ENCODE results near the gene PAPPA.

PAPPA gene

DNA sequence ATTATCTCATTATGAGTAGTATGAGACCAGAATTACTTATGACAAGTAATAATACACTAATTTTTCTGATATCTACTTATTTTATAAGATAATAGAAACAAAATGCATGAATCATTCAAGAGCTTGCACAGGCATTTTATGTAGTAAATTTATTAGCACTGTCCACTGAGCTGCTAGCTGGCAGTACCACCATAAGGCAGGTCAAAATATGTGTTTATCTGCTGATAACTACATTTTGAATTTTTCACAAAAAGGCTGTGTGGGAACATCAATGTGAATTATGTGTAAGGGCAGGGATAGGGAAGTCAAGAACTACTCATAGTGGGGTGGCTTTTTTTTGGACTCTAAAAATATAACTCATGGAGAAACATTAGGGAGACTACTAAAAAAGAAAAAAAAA, 249.6 kb downstream of the PAPPA start:
- H3K27ac ChIP-seq (ENCODE audit: low read length): no peak overlapping the region
- no peaks in the 10 kb centered on the region for H3K9me3 ChIP-seq (ENCODE audit: insufficient read depth, low read depth, low read length)
- H3K27me3 ChIP-seq (ENCODE audit: insufficient read depth, low read length): no peaks in the 10 kb centered on the region
- H3K36me3 ChIP-seq (ENCODE audit: insufficient read depth, low read depth, low read length): no peaks in the 10 kb centered on the region
- no peak overlapping the region for H3K9ac ChIP-seq (ENCODE audit: low read depth, low read length)
- no peaks in the 10 kb centered on the region for H3K4me1 ChIP-seq (ENCODE audit: insufficient read depth, low read length)
- no peak overlapping the region for H3K4me3 ChIP-seq (ENCODE audit: low read length)

DNA sequence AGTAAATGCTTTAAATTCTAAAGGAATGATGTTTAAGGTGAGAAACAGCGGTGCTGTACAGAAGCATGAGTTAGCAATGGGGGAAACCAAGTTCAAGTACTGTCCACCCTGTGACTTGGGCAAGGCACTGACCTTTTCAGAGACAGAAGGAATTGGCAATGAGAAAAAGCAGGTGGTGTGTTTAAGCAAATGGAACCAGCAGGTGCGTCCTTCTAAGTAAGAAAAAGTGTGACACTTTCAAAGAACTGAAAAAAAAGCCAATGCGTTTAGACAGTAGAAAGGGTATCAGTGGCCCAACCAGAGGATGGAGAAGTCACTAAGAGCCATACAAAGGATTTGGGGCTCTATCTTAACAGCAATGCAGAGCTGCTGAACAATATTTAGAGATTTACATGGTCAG, 250.6 kb downstream of the PAPPA start:
- no peak overlapping the region for H3K9ac ChIP-seq (ENCODE audit: low read depth, low read length)
- H3K36me3 ChIP-seq (ENCODE audit: insufficient read depth, low read depth, low read length): no peaks in the 10 kb centered on the region
- H3K27ac ChIP-seq (ENCODE audit: low read length): no peak overlapping the region
- H3K9me3 ChIP-seq (ENCODE audit: insufficient read depth, low read depth, low read length): no peaks in the 10 kb centered on the region
- H3K4me3 ChIP-seq (ENCODE audit: low read length): no peak overlapping the region
- H3K27me3 ChIP-seq (ENCODE audit: insufficient read depth, low read length): no peaks in the 10 kb centered on the region
- no peaks in the 10 kb centered on the region for H3K4me1 ChIP-seq (ENCODE audit: insufficient read depth, low read length)

DNA sequence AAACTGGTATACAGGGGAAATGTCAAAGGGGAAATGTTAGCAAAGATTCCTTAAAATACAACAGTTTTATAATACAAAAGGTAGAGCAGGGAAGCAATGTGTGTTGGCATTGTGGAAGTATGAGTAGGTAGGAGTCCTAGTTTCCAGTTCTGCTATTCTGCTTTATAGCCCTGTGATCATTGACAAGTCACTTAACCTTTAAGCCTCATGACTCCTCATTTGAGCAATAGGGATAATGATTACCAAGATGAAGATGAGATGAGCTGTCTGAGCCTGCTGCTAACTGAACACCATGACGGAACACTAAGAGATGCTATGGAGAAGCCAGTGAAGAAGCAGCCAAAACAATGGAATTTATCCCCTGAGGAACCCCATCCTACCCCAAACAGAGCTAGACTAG, 251.7 kb downstream of the PAPPA start:
- Histone ChIP-seq H3K4me3 (ENCODE audit: low read length) (no peak overlapping the region), H3K9me3 (ENCODE audit: insufficient read depth, low read depth, low read length) (no peaks in the 10 kb centered on the region), H3K9ac (ENCODE audit: low read depth, low read length) (no peak overlapping the region), H3K4me1 (ENCODE audit: insufficient read depth, low read length) (no peaks in the 10 kb centered on the region), H3K27me3 (ENCODE audit: insufficient read depth, low read length) (no peaks in the 10 kb centered on the region), H3K27ac (ENCODE audit: low read length) (no peak overlapping the region), H3K36me3 (ENCODE audit: insufficient read depth, low read depth, low read length) (no peaks in the 10 kb centered on the region)

DNA sequence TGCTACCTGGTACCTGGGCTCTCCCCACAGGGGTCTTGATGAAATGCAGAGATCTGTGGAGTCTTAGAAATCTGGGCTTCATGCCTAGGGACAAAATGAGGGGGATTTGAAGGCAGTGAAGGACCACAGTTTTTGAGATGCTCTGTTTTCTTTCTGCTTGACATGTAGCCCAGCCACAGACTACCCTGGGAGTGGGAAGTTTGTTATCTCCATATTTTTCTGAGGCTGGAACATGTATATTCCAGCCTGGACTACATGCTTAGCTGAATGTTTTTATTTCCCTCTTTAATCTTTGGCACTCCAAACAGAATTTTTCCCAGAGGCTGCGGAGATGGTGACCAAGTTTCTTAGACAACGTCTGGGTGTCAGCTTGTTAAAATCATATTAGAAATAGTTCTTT, 252.9 kb downstream of the PAPPA start:
- H3K4me3 ChIP-seq (ENCODE audit: low read length): no peak overlapping the region
- H3K9ac ChIP-seq (ENCODE audit: low read depth, low read length): no peak overlapping the region
- H3K4me1 ChIP-seq (ENCODE audit: insufficient read depth, low read length): no peaks in the 10 kb centered on the region
- H3K27ac ChIP-seq (ENCODE audit: low read length): no peak overlapping the region
- H3K27me3 ChIP-seq (ENCODE audit: insufficient read depth, low read length): no peaks in the 10 kb centered on the region
- no peaks in the 10 kb centered on the region for H3K9me3 ChIP-seq (ENCODE audit: insufficient read depth, low read depth, low read length)
- H3K36me3 ChIP-seq (ENCODE audit: insufficient read depth, low read depth, low read length): no peaks in the 10 kb centered on the region

DNA sequence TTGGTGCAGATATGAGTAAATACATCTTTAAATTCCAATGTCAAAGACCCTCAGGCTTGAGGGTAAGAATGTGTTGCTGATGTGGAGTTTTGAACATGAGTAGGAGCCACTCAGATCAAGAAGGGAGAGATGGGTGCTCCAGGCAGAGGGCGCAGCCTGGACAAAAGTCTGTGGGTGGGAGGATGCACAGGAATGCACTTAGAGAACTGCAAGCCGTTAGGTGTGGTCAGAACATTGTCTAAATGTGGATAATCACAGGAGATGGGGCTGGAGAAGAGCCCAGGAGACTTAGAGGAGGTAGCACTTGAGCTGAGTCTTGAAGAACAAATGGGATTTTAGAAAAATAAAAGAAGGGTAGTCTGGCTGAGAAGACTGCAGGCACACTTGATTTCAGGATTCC, 255.5 kb downstream of the PAPPA start:
- Histone ChIP-seq H3K4me1 (ENCODE audit: insufficient read depth, low read length) (no peaks in the 10 kb centered on the region), H3K9ac (ENCODE audit: low read depth, low read length) (no peak overlapping the region), H3K27ac (ENCODE audit: low read length) (no peak overlapping the region), H3K27me3 (ENCODE audit: insufficient read depth, low read length) (no peaks in the 10 kb centered on the region), H3K9me3 (ENCODE audit: insufficient read depth, low read depth, low read length) (no peaks in the 10 kb centered on the region), H3K4me3 (ENCODE audit: low read length) (no peak overlapping the region), H3K36me3 (ENCODE audit: insufficient read depth, low read depth, low read length) (no peaks in the 10 kb centered on the region)

DNA sequence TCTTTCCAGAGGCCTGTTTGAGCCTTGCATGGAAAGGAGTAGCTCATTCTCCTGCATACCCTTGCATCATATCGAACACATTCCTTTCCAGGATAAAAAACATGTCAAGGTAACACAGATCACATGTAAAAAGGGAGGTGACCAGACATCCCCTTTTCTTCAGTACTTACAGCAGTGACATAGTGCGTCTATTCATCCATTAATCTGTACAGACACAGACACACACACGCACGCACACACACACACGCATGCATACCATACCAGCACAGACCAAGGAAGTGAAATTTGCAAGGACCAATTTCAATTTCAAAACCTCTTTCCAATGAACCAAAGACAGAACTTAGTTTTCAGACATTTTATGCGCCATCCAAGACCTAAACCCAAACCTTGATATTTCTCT, 256.0 kb downstream of the PAPPA start:
- Histone ChIP-seq H3K9me3 (ENCODE audit: insufficient read depth, low read depth, low read length) (no peaks in the 10 kb centered on the region), H3K4me3 (ENCODE audit: low read length) (no peak overlapping the region), H3K9ac (ENCODE audit: low read depth, low read length) (no peak overlapping the region), H3K36me3 (ENCODE audit: insufficient read depth, low read depth, low read length) (no peaks in the 10 kb centered on the region), H3K27ac (ENCODE audit: low read length) (no peak overlapping the region), H3K27me3 (ENCODE audit: insufficient read depth, low read length) (no peaks in the 10 kb centered on the region), H3K4me1 (ENCODE audit: insufficient read depth, low read length) (no peaks in the 10 kb centered on the region)

DNA sequence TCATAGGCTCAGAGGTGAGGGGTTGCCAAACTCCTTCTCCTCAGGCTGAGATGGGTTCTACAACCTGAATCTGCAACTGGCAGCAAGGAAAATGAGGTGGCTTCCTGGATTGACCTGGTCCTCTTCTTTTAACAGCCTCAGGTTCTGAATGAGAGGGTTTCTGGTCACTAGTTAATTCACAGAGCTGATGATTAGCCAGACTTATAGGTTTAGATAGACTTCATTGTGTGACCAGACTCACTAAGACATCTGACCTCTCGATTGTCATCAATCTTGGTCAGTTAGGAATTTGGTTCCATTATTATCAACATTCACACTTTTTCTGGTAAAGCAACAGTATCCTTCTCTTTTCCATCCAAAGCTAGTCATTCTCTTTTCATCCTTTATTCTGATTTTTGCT, 257.9 kb downstream of the PAPPA start:
- H3K36me3 ChIP-seq (ENCODE audit: insufficient read depth, low read depth, low read length): no peaks in the 10 kb centered on the region
- H3K9ac ChIP-seq (ENCODE audit: low read depth, low read length): no peak overlapping the region
- H3K9me3 ChIP-seq (ENCODE audit: insufficient read depth, low read depth, low read length): no peaks in the 10 kb centered on the region
- no peaks in the 10 kb centered on the region for H3K27me3 ChIP-seq (ENCODE audit: insufficient read depth, low read length)
- no peak overlapping the region for H3K4me3 ChIP-seq (ENCODE audit: low read length)
- H3K27ac ChIP-seq (ENCODE audit: low read length): no peak overlapping the region
- H3K4me1 ChIP-seq (ENCODE audit: insufficient read depth, low read length): no peaks in the 10 kb centered on the region

DNA sequence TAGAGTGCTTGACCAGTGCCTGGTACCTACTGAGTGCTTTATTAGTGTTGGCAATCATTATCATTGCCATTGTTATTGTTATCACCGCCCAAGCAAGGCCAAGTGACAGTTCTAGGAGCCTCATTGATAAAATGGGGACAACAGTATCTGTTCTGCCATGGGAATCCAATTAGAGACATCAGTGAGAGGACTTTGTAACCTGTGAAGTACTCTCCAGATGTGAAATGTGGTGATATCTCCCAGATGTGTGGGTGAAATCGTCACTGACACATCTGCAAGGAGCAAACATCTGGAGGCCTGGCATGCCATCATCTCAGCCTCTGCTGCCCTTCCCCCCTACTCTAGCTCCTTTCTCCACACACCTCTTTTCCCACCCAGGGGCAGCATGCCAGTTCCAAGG, 260.8 kb downstream of the PAPPA start:
- Histone ChIP-seq H3K9ac (ENCODE audit: low read depth, low read length) (no peak overlapping the region), H3K27me3 (ENCODE audit: insufficient read depth, low read length) (no peaks in the 10 kb centered on the region), H3K27ac (ENCODE audit: low read length) (no peak overlapping the region), H3K4me3 (ENCODE audit: low read length) (no peak overlapping the region), H3K4me1 (ENCODE audit: insufficient read depth, low read length) (no peaks in the 10 kb centered on the region), H3K36me3 (ENCODE audit: insufficient read depth, low read depth, low read length) (no peaks in the 10 kb centered on the region), H3K9me3 (ENCODE audit: insufficient read depth, low read depth, low read length) (no peaks in the 10 kb centered on the region)

DNA sequence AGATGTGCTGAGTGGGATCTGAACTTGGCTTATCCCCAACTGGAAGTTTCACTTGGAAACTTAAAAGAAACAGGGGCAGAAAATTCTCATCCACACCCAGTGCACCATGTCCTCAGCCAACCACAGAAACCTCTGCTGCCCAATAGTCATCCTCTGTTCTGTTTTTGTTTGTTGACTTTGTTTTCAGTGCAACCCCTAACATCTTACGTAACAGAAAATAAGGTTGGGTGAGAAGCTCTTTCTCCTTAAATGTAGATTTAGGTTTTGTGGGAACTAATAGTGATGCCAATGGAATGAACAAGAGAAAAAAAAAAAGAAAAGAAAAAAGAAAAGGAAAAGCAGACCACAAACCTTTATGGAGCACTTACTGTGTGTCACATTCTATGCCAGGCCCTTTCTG, 262.8 kb downstream of the PAPPA start:
- Histone ChIP-seq H3K9me3 (ENCODE audit: insufficient read depth, low read depth, low read length) (no peaks in the 10 kb centered on the region), H3K4me1 (ENCODE audit: insufficient read depth, low read length) (no peaks in the 10 kb centered on the region), H3K4me3 (ENCODE audit: low read length) (no peak overlapping the region), H3K27me3 (ENCODE audit: insufficient read depth, low read length) (no peaks in the 10 kb centered on the region), H3K36me3 (ENCODE audit: insufficient read depth, low read depth, low read length) (no peaks in the 10 kb centered on the region), H3K27ac (ENCODE audit: low read length) (no peak overlapping the region), H3K9ac (ENCODE audit: low read depth, low read length) (no peak overlapping the region)

DNA sequence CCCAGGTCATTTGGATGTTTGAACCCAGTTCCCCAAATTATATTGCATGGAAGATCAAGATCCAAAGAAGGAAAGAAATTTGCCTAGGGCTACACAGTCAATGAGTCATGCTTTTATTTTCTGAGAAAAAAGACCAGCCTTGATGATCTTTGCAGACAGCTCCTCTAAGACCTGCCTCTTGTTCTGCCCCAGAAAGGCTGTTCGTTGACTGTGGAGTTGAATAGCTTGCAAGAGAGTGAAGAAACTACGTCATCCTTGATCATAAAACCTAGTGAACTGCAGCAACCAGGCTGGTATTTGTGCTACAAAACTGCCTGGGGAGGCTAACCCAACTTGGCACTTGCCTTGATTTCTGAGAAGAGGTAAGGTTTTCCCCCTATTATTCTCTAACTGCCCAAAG, 263.9 kb downstream of the PAPPA start:
- no peaks in the 10 kb centered on the region for H3K36me3 ChIP-seq (ENCODE audit: insufficient read depth, low read depth, low read length)
- no peak overlapping the region for H3K4me3 ChIP-seq (ENCODE audit: low read length)
- H3K9me3 ChIP-seq (ENCODE audit: insufficient read depth, low read depth, low read length): no peaks in the 10 kb centered on the region
- no peak overlapping the region for H3K9ac ChIP-seq (ENCODE audit: low read depth, low read length)
- H3K27ac ChIP-seq (ENCODE audit: low read length): no peak overlapping the region
- no peaks in the 10 kb centered on the region for H3K27me3 ChIP-seq (ENCODE audit: insufficient read depth, low read length)
- H3K4me1 ChIP-seq (ENCODE audit: insufficient read depth, low read length): no peaks in the 10 kb centered on the region

DNA sequence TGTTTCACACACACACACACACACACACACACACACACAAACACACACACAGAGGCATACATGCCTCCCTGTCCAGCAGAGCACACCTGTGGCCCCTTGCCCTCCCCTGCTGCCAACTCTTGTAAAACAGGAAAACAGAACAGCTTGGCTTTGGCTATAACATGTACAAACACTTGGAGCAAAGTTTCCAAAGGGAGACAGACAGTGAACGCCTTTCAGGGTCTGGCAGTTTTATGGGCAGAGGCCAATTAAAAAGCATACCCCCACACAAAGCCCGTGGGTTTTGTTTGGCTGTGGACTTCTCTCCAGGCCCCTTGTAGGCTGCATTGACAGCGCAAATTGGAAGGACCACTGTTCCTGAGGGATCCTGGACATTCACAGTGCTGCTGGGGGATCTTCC, 265.6 kb downstream of the PAPPA start:
- H3K9me3 ChIP-seq (ENCODE audit: insufficient read depth, low read depth, low read length): no peaks in the 10 kb centered on the region
- no peak overlapping the region for H3K27ac ChIP-seq (ENCODE audit: low read length)
- no peaks in the 10 kb centered on the region for H3K4me1 ChIP-seq (ENCODE audit: insufficient read depth, low read length)
- no peaks in the 10 kb centered on the region for H3K36me3 ChIP-seq (ENCODE audit: insufficient read depth, low read depth, low read length)
- H3K4me3 ChIP-seq (ENCODE audit: low read length): no peak overlapping the region
- no peak overlapping the region for H3K9ac ChIP-seq (ENCODE audit: low read depth, low read length)
- no peaks in the 10 kb centered on the region for H3K27me3 ChIP-seq (ENCODE audit: insufficient read depth, low read length)

DNA sequence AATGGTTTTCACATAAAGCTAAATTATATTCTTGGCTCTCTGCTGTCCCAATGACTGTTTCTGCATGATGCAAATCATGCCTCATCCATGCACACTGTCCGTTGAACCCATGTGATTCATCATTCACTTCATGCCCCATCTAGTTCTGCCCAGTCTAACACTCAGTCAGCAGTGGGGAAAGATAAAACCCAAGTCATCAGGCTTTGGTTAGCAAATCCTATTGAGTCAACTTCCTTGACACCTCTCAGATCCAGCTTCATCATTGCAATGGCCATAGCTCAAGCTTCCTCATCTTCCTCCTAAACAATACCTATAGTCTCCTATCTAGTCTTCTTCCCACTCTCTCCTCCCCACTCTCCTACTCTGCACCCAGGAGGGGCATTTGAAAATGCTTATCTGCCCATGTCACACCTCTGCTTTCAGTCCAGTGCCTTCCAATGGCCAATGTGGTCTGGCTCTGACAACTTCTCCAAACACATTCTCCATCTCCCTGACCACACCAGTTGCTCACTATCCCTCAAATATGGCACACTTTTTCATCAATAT, 267.5 kb downstream of the PAPPA start:
- Histone ChIP-seq H3K9ac (ENCODE audit: low read depth, low read length) (no peak overlapping the region), H3K9me3 (ENCODE audit: insufficient read depth, low read depth, low read length) (no peaks in the 10 kb centered on the region), H3K36me3 (ENCODE audit: insufficient read depth, low read depth, low read length) (no peaks in the 10 kb centered on the region), H3K4me3 (ENCODE audit: low read length) (no peak overlapping the region), H3K27ac (ENCODE audit: low read length) (no peak overlapping the region), H3K27me3 (ENCODE audit: insufficient read depth, low read length) (no peaks in the 10 kb centered on the region), H3K4me1 (ENCODE audit: insufficient read depth, low read length) (no peaks in the 10 kb centered on the region)
